ENCODE measurements around the gene DDI2. TPM values are rescaled to one million over a fixed set of nuclear protein-coding genes. Genes with fewer than 3 reads are reported as not detected.

Gene DDI2
- total RNA-seq, 2 experiments from 2014 or later, result 26.3 to 28.2 TPM

DNA sequence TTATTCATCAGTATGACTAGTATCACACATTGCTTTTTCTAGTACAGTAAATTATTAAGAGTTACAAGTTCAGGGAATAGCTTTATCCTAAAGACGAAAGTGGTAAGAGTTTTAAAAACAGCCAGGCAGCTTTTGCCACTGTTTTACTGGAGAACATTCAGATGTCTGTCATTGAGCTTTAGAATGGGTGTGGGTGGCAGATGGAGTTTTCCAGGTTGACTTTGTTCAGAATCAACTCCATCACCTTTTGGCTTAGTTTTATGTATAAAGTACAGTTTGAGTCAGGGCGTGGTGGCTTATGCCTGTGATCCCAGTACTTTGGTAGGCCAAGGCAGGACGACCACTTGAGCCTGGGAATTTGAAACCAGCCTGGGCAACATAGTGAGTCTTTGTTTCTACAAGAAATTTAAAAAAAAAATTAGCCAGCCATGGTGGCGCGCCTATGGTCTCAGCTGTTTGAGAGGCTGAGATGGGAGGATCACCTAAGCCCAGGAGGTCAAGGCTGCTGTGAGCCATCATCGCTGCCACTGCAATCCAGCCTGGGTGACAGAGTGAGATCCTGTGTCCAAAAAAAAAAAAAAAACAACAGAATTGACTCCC lies 36.9 kb downstream of the DDI2 start:
- CTCF ChIA-PET, result interaction anchor here (0.6 to 0.8 kb wide), 2 partner anchors 9 to 25 kb away, joined by 3 read pairs; no protein-coding TSS in a partner anchor
- Mint-ChIP-seq H3K9me3 (no peaks in the 10 kb centered on the region), H3K4me1 (ENCODE audit: low read depth) (no peaks in the 10 kb centered on the region), H3K27ac (no peak overlapping the region), H3K36me3 (peaks cover 32% of the 10 kb centered on the region), H3K27me3 (no peaks in the 10 kb centered on the region), H3K4me3 (no peak overlapping the region)
- intact Hi-C loops (cut with micrococcal nuclease), result no loop called here
- POLR2A ChIA-PET, result interaction anchor here (0.6 kb wide), 1 partner anchor 32 kb away, joined by 6 read pairs; no protein-coding TSS in a partner anchor
- DNase-seq, result no peak

DNA sequence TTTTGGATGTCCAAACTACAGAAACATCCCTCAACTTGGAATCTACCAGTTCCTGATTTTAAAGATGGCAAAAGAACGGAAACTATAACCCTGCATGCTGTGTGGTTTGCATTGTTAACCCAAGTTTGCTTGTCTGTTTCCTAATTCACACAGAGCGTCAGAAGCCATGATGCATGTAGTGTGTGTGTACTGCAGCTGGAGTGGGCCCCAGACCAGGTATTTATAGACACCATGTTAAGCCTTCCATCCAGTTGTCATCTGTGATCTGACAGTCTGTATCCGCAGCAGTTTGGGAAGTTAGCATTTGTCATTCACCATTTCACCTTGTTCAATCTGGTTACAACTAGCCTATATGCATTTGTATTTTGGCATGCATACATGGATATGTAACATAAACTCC lies 39.2 kb downstream of the DDI2 start:
- no peaks in the 10 kb centered on the region for H3K4me1 Mint-ChIP-seq (ENCODE audit: low read depth)
- no peak overlapping the region for H3K27ac Mint-ChIP-seq
- H3K4me3 Mint-ChIP-seq, result no peak overlapping the region
- DNase-seq, result no peak
- ChIA-PET POLR2A (no interaction called here), CTCF (no interaction called here)
- no peaks in the 10 kb centered on the region for H3K27me3 Mint-ChIP-seq
- H3K9me3 Mint-ChIP-seq, result no peaks in the 10 kb centered on the region
- peaks cover 49% of the 10 kb centered on the region for H3K36me3 Mint-ChIP-seq
- intact Hi-C loops (cut with micrococcal nuclease), result no loop called here

DNA sequence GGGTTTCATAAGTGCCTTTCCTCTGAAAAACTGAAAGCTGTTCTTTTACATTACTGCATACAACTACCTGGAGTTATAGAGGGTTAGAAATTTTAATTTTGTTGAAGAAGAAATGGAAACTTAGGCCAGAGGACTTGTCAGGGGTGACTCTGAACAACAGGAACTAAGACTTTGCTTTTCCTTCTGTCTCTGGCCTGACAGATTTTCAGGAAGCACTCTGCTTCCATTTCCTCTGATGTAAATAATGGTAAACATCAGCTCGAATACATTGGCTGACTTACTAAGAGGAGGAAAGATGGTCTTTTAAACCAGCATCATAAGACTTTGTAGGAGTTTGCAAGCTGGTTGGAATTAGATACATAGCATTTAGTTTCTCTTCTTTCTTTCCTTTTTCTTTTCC lies 39.8 kb downstream of the DDI2 start:
- Mint-ChIP-seq H3K4me3 (no peak overlapping the region), H3K4me1 (ENCODE audit: low read depth) (no peaks in the 10 kb centered on the region), H3K27ac (no peak overlapping the region), H3K9me3 (no peaks in the 10 kb centered on the region), H3K27me3 (no peaks in the 10 kb centered on the region), H3K36me3 (peaks cover 48% of the 10 kb centered on the region)
- CTCF ChIA-PET, result interaction anchor here (0.5 kb wide), 1 partner anchor 59 kb away, joined by 3 read pairs; no protein-coding TSS in a partner anchor
- no peak for DNase-seq
- intact Hi-C loops (cut with micrococcal nuclease), result no loop called here
- POLR2A ChIA-PET, result interaction anchor here (0.6 kb wide), 1 partner anchor 231 kb away, joined by 3 read pairs; no protein-coding TSS in a partner anchor

DNA sequence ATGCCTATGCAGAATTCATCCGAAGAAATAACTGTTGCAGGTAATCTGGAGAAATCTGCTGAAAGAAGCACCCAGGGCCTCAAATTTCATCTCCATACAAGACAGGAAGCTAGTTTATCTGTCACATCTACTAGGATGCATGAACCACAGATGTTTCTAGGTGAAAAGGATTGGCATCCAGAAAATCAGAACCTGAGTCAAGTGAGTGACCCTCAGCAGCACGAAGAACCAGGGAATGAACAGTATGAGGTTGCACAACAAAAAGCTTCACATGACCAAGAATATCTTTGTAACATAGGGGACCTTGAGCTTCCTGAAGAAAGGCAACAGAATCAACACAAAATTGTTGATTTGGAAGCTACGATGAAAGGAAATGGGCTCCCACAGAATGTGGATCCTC lies 42.9 kb downstream of the DDI2 start:
- H3K27ac Mint-ChIP-seq, result no peak overlapping the region
- H3K4me1 Mint-ChIP-seq (ENCODE audit: low read depth), result no peaks in the 10 kb centered on the region
- H3K9me3 Mint-ChIP-seq, result no peaks in the 10 kb centered on the region
- H3K4me3 Mint-ChIP-seq, result no peak overlapping the region
- intact Hi-C loops (cut with micrococcal nuclease), result no loop called here
- peaks cover 51% of the 10 kb centered on the region for H3K36me3 Mint-ChIP-seq
- H3K27me3 Mint-ChIP-seq, result no peaks in the 10 kb centered on the region
- ChIA-PET POLR2A (no interaction called here), CTCF (interaction anchor here (1.3 kb wide), 1 partner anchor 81 kb away, joined by 3 read pairs; no protein-coding TSS in a partner anchor)
- no peak for DNase-seq

DNA sequence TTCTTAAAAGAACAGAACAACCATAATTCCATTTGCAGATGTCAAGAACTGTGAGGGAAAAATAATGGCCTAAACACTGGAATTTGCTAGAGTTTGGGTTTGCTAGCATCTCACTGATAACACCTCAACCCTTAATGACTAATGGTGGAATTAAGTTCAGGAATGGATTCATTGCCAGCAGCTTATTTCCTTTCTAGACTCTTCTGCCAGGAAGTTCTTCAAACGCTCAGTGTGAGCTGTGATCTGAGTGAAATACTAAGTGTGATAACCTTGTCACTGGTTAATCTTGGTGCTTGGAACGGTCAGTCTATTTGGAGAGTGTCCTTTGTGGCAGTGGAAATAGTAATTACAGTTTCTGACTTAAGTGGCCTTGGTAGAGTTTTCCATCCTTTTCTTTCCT lies 45.2 kb downstream of the DDI2 start:
- Mint-ChIP-seq H3K9me3 (no peaks in the 10 kb centered on the region), H3K4me3 (no peak overlapping the region), H3K4me1 (ENCODE audit: low read depth) (no peaks in the 10 kb centered on the region), H3K27me3 (no peaks in the 10 kb centered on the region), H3K27ac (no peak overlapping the region), H3K36me3 (peaks cover 38% of the 10 kb centered on the region)
- DNase-seq, result no peak
- intact Hi-C loops (cut with micrococcal nuclease), result no loop called here
- ChIA-PET POLR2A (no interaction called here), CTCF (no interaction called here)

- DNase-seq, result no peak
- ChIA-PET CTCF (interaction anchor here (1.1 kb wide), 2 partner anchors 10 to 77 kb away, joined by 3 to 4 read pairs; no protein-coding TSS in a partner anchor), POLR2A (interaction anchor here (0.6 kb wide), 1 partner anchor 21 kb away, joined by 3 read pairs; no protein-coding TSS in a partner anchor)
- Mint-ChIP-seq H3K36me3 (peaks cover 32% of the 10 kb centered on the region), H3K27ac (no peak overlapping the region), H3K4me1 (ENCODE audit: low read depth) (no peaks in the 10 kb centered on the region), H3K9me3 (no peaks in the 10 kb centered on the region), H3K4me3 (no peak overlapping the region), H3K27me3 (no peaks in the 10 kb centered on the region)
- intact Hi-C loops (cut with micrococcal nuclease), result no loop called here
Measured at GRCh38 chr1:15663925-15664324, 46.7 kb downstream of the DDI2 start.

GRCh38 chr1:15667362-15667761 lies 50.1 kb downstream of the DDI2 start:
- H3K9me3 Mint-ChIP-seq, result no peaks in the 10 kb centered on the region
- ChIA-PET POLR2A (no interaction called here), CTCF (interaction anchor here (1.3 kb wide), 1 partner anchor 12 kb away, joined by 3 read pairs; no protein-coding TSS in a partner anchor)
- no peaks in the 10 kb centered on the region for H3K27me3 Mint-ChIP-seq
- H3K36me3 Mint-ChIP-seq, result peaks cover 3% of the 10 kb centered on the region
- DNase-seq, result no peak
- H3K4me3 Mint-ChIP-seq, result no peak overlapping the region
- intact Hi-C loops (cut with micrococcal nuclease), result no loop called here
- H3K27ac Mint-ChIP-seq, result no peak overlapping the region
- H3K4me1 Mint-ChIP-seq (ENCODE audit: low read depth), result no peaks in the 10 kb centered on the region

DNA sequence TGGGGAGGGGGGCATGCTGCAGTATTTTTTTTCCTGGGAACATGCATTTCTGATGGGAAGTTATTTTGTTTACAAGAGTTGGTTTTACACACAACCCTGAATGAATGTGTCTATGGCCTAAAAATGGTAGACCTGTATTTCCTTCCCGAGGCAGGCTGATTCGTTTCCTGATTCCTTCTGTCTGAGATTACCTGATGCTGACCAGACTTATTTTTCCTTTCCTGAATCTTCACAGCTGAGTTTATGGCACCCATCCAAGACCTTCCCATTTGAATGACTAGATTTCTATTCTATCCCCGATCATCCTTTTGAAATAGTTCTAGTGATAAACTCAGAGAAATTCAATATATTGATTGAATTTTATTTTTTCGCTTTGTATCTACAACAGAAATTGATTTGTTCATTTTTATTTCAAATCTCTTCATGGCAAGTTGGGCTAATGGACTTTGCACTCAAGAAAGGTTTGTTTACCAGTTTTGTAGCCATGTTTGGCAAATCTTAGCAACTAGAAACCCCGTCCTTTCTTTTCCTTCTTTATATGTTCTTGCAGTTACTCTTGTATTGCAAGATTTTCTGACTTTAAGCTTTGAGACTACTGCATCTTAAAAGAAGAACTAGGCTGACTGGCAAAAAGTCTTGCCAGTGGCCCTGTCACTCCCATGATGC lies 51.0 kb downstream of the DDI2 start:
- no peaks in the 10 kb centered on the region for H3K9me3 Mint-ChIP-seq
- POLR2A ChIA-PET, result no interaction called here
- no peaks in the 10 kb centered on the region for H3K36me3 Mint-ChIP-seq
- H3K27me3 Mint-ChIP-seq, result no peaks in the 10 kb centered on the region
- no peak for DNase-seq
- H3K27ac Mint-ChIP-seq, result peak overlapping the region; percentile 36
- no peak overlapping the region for H3K4me3 Mint-ChIP-seq
- intact Hi-C loops (cut with micrococcal nuclease), result no loop called here
- H3K4me1 Mint-ChIP-seq (ENCODE audit: low read depth), result no peaks in the 10 kb centered on the region
- CTCF ChIA-PET, result interaction anchor here (1.3 kb wide), 1 partner anchor 13 kb away, joined by 3 read pairs; no protein-coding TSS in a partner anchor

- POLR2A ChIA-PET, result no interaction called here
Measured at GRCh38 chr1:15669074-15669473, 51.8 kb downstream of the DDI2 start.

DNA sequence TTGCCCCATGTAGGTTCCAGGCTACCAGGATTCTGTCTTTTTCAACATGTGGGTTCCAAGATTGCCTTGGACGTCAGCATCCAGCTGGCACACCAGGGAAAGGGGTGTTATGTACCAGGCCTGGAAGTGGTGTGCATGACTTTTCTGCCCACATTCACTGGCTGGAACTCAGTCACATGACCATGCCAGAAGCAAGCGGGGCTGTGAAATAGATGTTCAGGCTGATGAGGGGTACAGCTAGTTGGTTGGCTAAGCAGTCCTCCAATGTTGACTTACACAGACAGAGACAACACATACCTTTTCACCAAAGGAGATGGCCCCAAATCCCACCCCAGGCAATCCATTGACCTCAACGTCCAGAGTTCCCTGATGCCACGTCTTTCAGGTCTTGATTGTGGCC lies 52.6 kb downstream of the DDI2 start:
- CTCF ChIA-PET, result no interaction called here
- Mint-ChIP-seq H3K4me3 (no peak overlapping the region), H3K4me1 (ENCODE audit: low read depth) (no peaks in the 10 kb centered on the region), H3K36me3 (no peaks in the 10 kb centered on the region), H3K9me3 (no peaks in the 10 kb centered on the region), H3K27ac (no peak overlapping the region), H3K27me3 (no peaks in the 10 kb centered on the region)
- DNase-seq, result no peak
- intact Hi-C loops (cut with micrococcal nuclease), result no loop called here
- POLR2A ChIA-PET, result no interaction called here

More at GRCh38 chr1:15669074-15669473, 51.8 kb downstream of the DDI2 start:
- Mint-ChIP-seq H3K4me3 (no peak overlapping the region), H3K9me3 (no peaks in the 10 kb centered on the region), H3K27me3 (no peaks in the 10 kb centered on the region), H3K36me3 (no peaks in the 10 kb centered on the region), H3K27ac (no peak overlapping the region), H3K4me1 (ENCODE audit: low read depth) (no peaks in the 10 kb centered on the region)
- DNase-seq, result no peak
- CTCF ChIA-PET, result no interaction called here
- intact Hi-C loops (cut with micrococcal nuclease), result no loop called here

DNA sequence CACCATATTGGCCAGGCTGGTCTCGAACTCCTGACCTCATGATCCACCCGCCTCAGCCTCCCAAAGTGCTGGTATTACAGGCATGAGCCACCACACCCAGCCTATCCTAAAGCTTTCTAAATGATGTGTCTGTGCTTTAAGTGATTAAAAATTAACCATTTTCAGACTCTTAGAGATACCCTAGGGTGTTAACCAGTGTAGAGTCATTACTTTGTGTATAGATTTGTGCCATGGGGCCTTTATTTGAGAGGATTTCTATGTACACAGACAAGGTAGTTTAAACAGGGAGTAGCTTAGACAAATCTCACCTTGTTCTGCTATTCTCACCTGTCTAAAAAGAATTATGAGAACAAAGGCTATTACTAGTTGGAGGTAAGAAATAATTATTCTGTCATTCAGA lies 54.2 kb downstream of the DDI2 start:
- Mint-ChIP-seq H3K27ac (no peak overlapping the region), H3K4me1 (ENCODE audit: low read depth) (no peaks in the 10 kb centered on the region), H3K36me3 (no peaks in the 10 kb centered on the region), H3K9me3 (no peaks in the 10 kb centered on the region), H3K27me3 (no peaks in the 10 kb centered on the region), H3K4me3 (no peak overlapping the region)
- CTCF ChIA-PET, result no interaction called here
- intact Hi-C loops (cut with micrococcal nuclease), result no loop called here
- DNase-seq, result no peak
- POLR2A ChIA-PET, result no interaction called here

DNA sequence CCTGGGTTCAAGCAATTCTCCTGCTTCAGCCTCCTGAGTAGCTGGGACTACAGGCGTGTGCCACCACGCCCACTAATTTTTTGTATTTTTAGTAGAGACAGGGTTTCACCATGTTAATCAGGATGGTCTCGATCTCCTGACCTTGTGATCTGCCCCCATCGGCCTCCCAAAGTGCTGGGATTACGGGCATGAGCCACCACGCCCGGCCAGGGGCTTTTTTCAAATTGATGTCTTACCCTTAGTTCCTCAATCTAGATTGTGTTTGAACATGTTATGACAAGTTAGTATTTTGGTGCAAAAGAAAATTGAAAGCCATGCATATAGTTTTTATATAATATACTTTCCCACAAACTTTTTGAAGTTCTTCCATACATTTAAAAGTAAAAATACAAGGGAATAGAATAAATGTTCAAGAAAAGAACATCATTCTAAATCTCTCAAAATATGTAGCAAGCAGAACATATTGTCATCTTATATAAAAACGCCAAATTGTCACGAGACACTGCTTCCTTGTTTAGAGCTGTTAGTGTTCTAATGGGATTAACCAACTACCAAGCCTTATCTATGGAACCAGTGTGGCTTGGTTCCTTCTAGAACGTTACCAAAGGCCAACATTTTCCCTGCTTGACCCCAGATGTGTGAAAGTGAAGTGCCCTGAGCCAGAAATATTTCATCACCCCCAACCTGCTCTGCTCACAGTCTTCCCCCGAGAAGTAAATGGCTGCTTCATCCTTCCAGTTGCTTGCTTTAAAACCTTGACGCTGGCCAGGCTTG lies 57.3 kb downstream of the DDI2 start:
- Mint-ChIP-seq H3K27ac (no peak overlapping the region), H3K36me3 (no peaks in the 10 kb centered on the region), H3K4me1 (ENCODE audit: low read depth) (peaks cover 4% of the 10 kb centered on the region), H3K27me3 (no peaks in the 10 kb centered on the region), H3K4me3 (no peak overlapping the region), H3K9me3 (no peaks in the 10 kb centered on the region)
- DNase-seq, result no peak
- POLR2A ChIA-PET, result no interaction called here
- CTCF ChIA-PET, result no interaction called here
- intact Hi-C loops (cut with micrococcal nuclease), result no loop called here
